ENCODE results near the gene AREL1. TPM values are rescaled to one million over a fixed set of nuclear protein-coding genes. Genes with fewer than 3 reads are reported as not detected.

The AREL1 gene
- total and polyA plus RNA-seq, 8 donors, result 7.6 to 20.9 (median 12.8) TPM

- intact Hi-C loops (cut with DNase I), result no loop called here
- DNase-seq (no peak), FAIRE-seq (no peak), ATAC-seq (no peak)
- no peaks in the 10 kb centered on the region for H3K36me3 ChIP-seq
- peaks cover 0 to 6% (median 0%) of the 10 kb centered on the region in 3 donors for H3K4me1 ChIP-seq
- TF ChIP-seq, protein P1, sequence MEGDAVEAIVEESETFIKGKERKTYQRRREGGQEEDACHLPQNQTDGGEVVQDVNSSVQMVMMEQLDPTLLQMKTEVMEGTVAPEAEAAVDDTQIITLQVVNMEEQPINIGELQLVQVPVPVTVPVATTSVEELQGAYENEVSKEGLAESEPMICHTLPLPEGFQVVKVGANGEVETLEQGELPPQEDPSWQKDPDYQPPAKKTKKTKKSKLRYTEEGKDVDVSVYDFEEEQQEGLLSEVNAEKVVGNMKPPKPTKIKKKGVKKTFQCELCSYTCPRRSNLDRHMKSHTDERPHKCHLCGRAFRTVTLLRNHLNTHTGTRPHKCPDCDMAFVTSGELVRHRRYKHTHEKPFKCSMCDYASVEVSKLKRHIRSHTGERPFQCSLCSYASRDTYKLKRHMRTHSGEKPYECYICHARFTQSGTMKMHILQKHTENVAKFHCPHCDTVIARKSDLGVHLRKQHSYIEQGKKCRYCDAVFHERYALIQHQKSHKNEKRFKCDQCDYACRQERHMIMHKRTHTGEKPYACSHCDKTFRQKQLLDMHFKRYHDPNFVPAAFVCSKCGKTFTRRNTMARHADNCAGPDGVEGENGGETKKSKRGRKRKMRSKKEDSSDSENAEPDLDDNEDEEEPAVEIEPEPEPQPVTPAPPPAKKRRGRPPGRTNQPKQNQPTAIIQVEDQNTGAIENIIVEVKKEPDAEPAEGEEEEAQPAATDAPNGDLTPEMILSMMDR (IDR thresholded peaks at IDR 0.05), result no peak
- WGBS, 2 donors, result 74% methylated on average over 7 of the region's 7 CpGs
- H3K27me3 ChIP-seq, result no peaks in the 10 kb centered on the region
- H3K9me3 ChIP-seq, result no peaks in the 10 kb centered on the region
- H3K27ac ChIP-seq, result no peak overlapping the region
- no peak overlapping the region for H3K4me3 ChIP-seq
These were observed 64.3 kb downstream of the AREL1 start for GRCh38 chr14:74648601-74649000.

GRCh38 chr14:74647678-74648461 lies 65.0 kb downstream of the AREL1 start:
- H3K4me1 ChIP-seq, result peaks cover 0 to 6% (median 0%) of the 10 kb centered on the region in 3 donors
- H3K9me3 ChIP-seq, result no peaks in the 10 kb centered on the region
- FAIRE-seq (no peak), ATAC-seq (peak; percentile 40 to 72 (median 56)), DNase-seq (peak in 4 of 6 donors; percentile 9 to 52 (median 28))
- intact Hi-C loops (cut with DNase I), result no loop called here
- TF ChIP-seq, protein P1 (IDR thresholded peaks at IDR 0.05), result no peak
- H3K27ac ChIP-seq, result no peak overlapping the region
- H3K36me3 ChIP-seq, result no peaks in the 10 kb centered on the region
- 10 to 15% methylated on average over 7 of the region's 7 CpGs for WGBS, 2 donors
- H3K27me3 ChIP-seq, result no peaks in the 10 kb centered on the region
- H3K4me3 ChIP-seq, result no peak overlapping the region

GRCh38 chr14:74647061-74647677 lies 65.7 kb downstream of the AREL1 start:
- peaks cover 0 to 6% (median 0%) of the 10 kb centered on the region in 3 donors for H3K4me1 ChIP-seq
- WGBS, 2 donors, result 84 to 89% methylated on average over 11 of the region's 11 CpGs
- ATAC-seq (no peak), DNase-seq (no peak), FAIRE-seq (no peak)
- TF ChIP-seq, protein P1 (IDR thresholded peaks at IDR 0.05), result no peak
- no peaks in the 10 kb centered on the region for H3K27me3 ChIP-seq
- no peak overlapping the region for H3K27ac ChIP-seq
- H3K36me3 ChIP-seq, result no peaks in the 10 kb centered on the region
- no peak overlapping the region for H3K4me3 ChIP-seq
- H3K9me3 ChIP-seq, result no peaks in the 10 kb centered on the region
- intact Hi-C loops (cut with DNase I), result no loop called here

- DNase-seq, result no peak
- Histone ChIP-seq H3K9me3 (no peaks in the 10 kb centered on the region), H3K36me3 (no peaks in the 10 kb centered on the region), H3K27me3 (no peaks in the 10 kb centered on the region), H3K4me3 (no peak overlapping the region), H3K27ac (no peak overlapping the region), H3K4me1 (peaks cover 0 to 6% (median 0%) of the 10 kb centered on the region in 3 donors)
- 66 to 75% methylated on average over 13 of the region's 13 CpGs for WGBS, 2 donors
- no peak for ATAC-seq
- TF ChIP-seq, protein P1 (IDR thresholded peaks at IDR 0.05), result no peak
- intact Hi-C loops (cut with DNase I), result no loop called here
- no peak for FAIRE-seq
These were observed 67.0 kb downstream of the AREL1 start for GRCh38 chr14:74645756-74646470.

Data from pancreas (tissue), 10 donors.